Transverse colon (tissue), 3 donors: ENCODE results near the gene RPGR.

ENCODE experiments used
- CTCF ChIP-seq, 5 experiments: fragments of 200-600 bp in 3 of 5; fragments of 450-650 bp in 2 of 5; sonication (generic) in 3 of 5; IDR thresholded peaks; 1 replicate in 2 of 5; 2 replicates in 3 of 5; pipeline ENCODE4 v1.5.1; 2016 to 2017; ENCODE audit warnings: antibody characterized with exemption in 5 of 5, inconsistent platforms in 3 of 5, mild to moderate bottlenecking in 2 of 5, moderate library complexity in 1 of 5
- POLR2A ChIP-seq: fragments of 450-650 bp; IDR thresholded peaks from one replicate; pipeline ENCODE4 v1.6.1; 2016; ENCODE audit warnings: antibody characterized with exemption, mild to moderate bottlenecking, moderate library complexity

GRCh38 chrX:38282049-38282448 is 45.3 kb downstream of the RPGR start:
- peak in 3 of 5 experiments; percentile 12 to 17 (median 15) for TF ChIP-seq CTCF (IDR thresholded peaks at IDR 0.05)
- TF ChIP-seq POLR2A = no peak
